BLaER1 treated with 17β-estradiol and CSF1 and Interleukin-3, amounts not matched to agents 10 nM and 100 nM (cell line): ENCODE measurements around the gene CNGA4.

ENCODE experiments used
- H3K27ac ChIP-seq, 11 experiments: shearing (Covaris generic); formaldehyde crosslinking; 2 replicates each; pipeline ENCODE4 v1.8.1; 2022
- H3K27me3 ChIP-seq, 11 experiments: shearing (Covaris generic); formaldehyde crosslinking; 2 replicates each; pipeline ENCODE4 v1.8.1; 2022
- H3K36me3 ChIP-seq, 11 experiments: shearing (Covaris generic); formaldehyde crosslinking; 2 replicates each; pipeline ENCODE4 v1.8.1; 2022
- H3K4me1 ChIP-seq, 10 experiments: shearing (Covaris generic); formaldehyde crosslinking; 2 replicates each; pipeline ENCODE4 v1.8.1; 2022
- H3K4me2 ChIP-seq, 11 experiments: shearing (Covaris generic); formaldehyde crosslinking; 2 replicates each; pipeline ENCODE4 v1.8.1; 2022
- H3K4me3 ChIP-seq, 10 experiments: shearing (Covaris generic); formaldehyde crosslinking; 2 replicates each; pipeline ENCODE4 v1.8.1; 2022
- H3K9ac ChIP-seq, 11 experiments: shearing (Covaris generic); formaldehyde crosslinking; 2 replicates each; pipeline ENCODE4 v1.8.1; 2022
- H3K9me3 ChIP-seq, 11 experiments: shearing (Covaris generic); formaldehyde crosslinking; replicated peaks in 1 of 11; 2 replicates each; pipeline ENCODE4 v1.8.1; 2022
- H4K20me1 ChIP-seq, 11 experiments: shearing (Covaris generic); formaldehyde crosslinking; 2 replicates each; pipeline ENCODE4 v1.8.1; 2022
- Cebpa-rat ChIP-seq, 11 experiments: shearing (Covaris generic); IDR thresholded peaks; 2 replicates each; pipeline ENCODE4 v1.8.1; 2022

The CNGA4 gene

GRCh38 chr11:6232899-6233298 lies 6.0 kb upstream of the CNGA4 start:
- no peak overlapping the region for H3K27ac ChIP-seq
- H3K4me2 ChIP-seq, result peak overlapping the region; percentile 87 to 99 (median 96)
- TF ChIP-seq Cebpa-rat (IDR thresholded peaks at IDR 0.05), result no peak
- peaks cover 14 to 52% (median 19%) of the 10 kb centered on the region in 10 experiments for H3K4me1 ChIP-seq
- peaks cover 0 to 18% (median 4%) of the 10 kb centered on the region in 11 experiments; a peak in 4 of 22 replicates for H3K36me3 ChIP-seq
- peak overlapping the region in 3 of 10 experiments; percentile 79 to 96 (median 88); a peak in 4 of 20 replicates for H3K4me3 ChIP-seq
- no peaks in the 10 kb centered on the region for H3K27me3 ChIP-seq
- no peak overlapping the region for H3K9ac ChIP-seq
- peaks cover 0 to 38% (median 7%) of the 10 kb centered on the region in 11 experiments; a peak in 6 of 22 replicates for H4K20me1 ChIP-seq
- no peaks in the 10 kb centered on the region for H3K9me3 ChIP-seq

- H3K36me3 ChIP-seq, result peaks cover 0 to 15% (median 0%) of the 10 kb centered on the region in 11 experiments; a peak in 1 of 22 replicates
- H3K9ac ChIP-seq, result peak overlapping the region; percentile 78 to 88 (median 83)
- H3K9me3 ChIP-seq, result no peaks in the 10 kb centered on the region
- H3K27ac ChIP-seq, result peak overlapping the region; percentile 44 to 81 (median 66); a peak in 21 of 22 replicates
- peaks cover 0 to 38% (median 4%) of the 10 kb centered on the region in 11 experiments; a peak in 6 of 22 replicates for H4K20me1 ChIP-seq
- no peaks in the 10 kb centered on the region for H3K27me3 ChIP-seq
- peaks cover 14 to 52% (median 19%) of the 10 kb centered on the region in 10 experiments for H3K4me1 ChIP-seq
- TF ChIP-seq Cebpa-rat (IDR thresholded peaks at IDR 0.05), result no peak
- H3K4me2 ChIP-seq, result peak overlapping the region; percentile 87 to 99 (median 96)
- H3K4me3 ChIP-seq, result peak overlapping the region; percentile 73 to 96 (median 86)
These were observed 4.9 kb upstream of the CNGA4 start for GRCh38 chr11:6233984-6234386.

- Histone ChIP-seq H3K9ac (peak within 1 kb of the TSS; percentile 78 to 88 (median 83)), H3K9me3 (peaks cover 0 to 3% (median under 1%) of the 10 kb centered on the region in 11 experiments; a peak in 5 of 22 replicates), H3K27me3 (no peaks in the 10 kb centered on the region), H3K4me3 (peak within 1 kb of the TSS; percentile 73 to 96 (median 86)), H3K27ac (peak within 1 kb of the TSS; percentile 61 to 81 (median 73)), H4K20me1 (peaks cover 0 to 32% (median under 1%) of the 10 kb centered on the region in 11 experiments; a peak in 6 of 22 replicates), H3K36me3 (peaks cover 0 to 9% (median 0%) of the 10 kb centered on the region in 11 experiments; a peak in 1 of 22 replicates), H3K4me1 (peaks cover 14 to 51% (median 19%) of the 10 kb centered on the region in 10 experiments), H3K4me2 (peak within 1 kb of the TSS; percentile 88 to 99 (median 96))
- no peak for TF ChIP-seq Cebpa-rat (IDR thresholded peaks at IDR 0.05)
These were observed 4.3 kb upstream of the CNGA4 start, which contains the start of gene FHIP1B for GRCh38 chr11:6234387-6235107. Gene FHIP1B (minus strand): TSS chr11:6234636. CDS start chr11:6224516, 10,120 bp downstream.

GRCh38 chr11:6237266-6237665 lies 1.6 kb upstream of the CNGA4 start:
- Histone ChIP-seq H3K4me2 (peak overlapping the region in 2 of 11 experiments; percentile 29 to 58; a peak in 4 of 22 replicates), H3K27ac (no peak overlapping the region), H3K36me3 (no peaks in the 10 kb centered on the region), H3K4me3 (no peak overlapping the region), H3K27me3 (no peaks in the 10 kb centered on the region), H4K20me1 (peaks cover 0 to 11% (median 0%) of the 10 kb centered on the region in 11 experiments; a peak in 2 of 22 replicates), H3K4me1 (peaks cover 17 to 50% (median 27%) of the 10 kb centered on the region in 10 experiments), H3K9ac (no peak overlapping the region), H3K9me3 (peaks cover 0 to 14% (median 10%) of the 10 kb centered on the region in 11 experiments; a peak in 9 of 22 replicates)
- no peak for TF ChIP-seq Cebpa-rat (IDR thresholded peaks at IDR 0.05)

- H4K20me1 ChIP-seq, result peaks cover 0 to 11% (median 0%) of the 10 kb centered on the region in 11 experiments; a peak in 2 of 22 replicates
- no peak overlapping the region for H3K4me3 ChIP-seq
- H3K27ac ChIP-seq, result no peak overlapping the region
- H3K27me3 ChIP-seq, result no peaks in the 10 kb centered on the region
- no peak overlapping the region for H3K9ac ChIP-seq
- H3K4me2 ChIP-seq, result peak overlapping the region in 2 of 11 experiments; percentile 26 to 29; a peak in 2 of 22 replicates
- no peaks in the 10 kb centered on the region for H3K36me3 ChIP-seq
- peaks cover 17 to 50% (median 27%) of the 10 kb centered on the region in 10 experiments for H3K4me1 ChIP-seq
- peaks cover 0 to 14% (median 10%) of the 10 kb centered on the region in 11 experiments; a peak in 9 of 22 replicates for H3K9me3 ChIP-seq
- TF ChIP-seq Cebpa-rat (IDR thresholded peaks at IDR 0.05), result no peak
These were observed 1.1 kb upstream of the CNGA4 start for GRCh38 chr11:6237761-6238302.

GRCh38 chr11:6240139-6240538 lies 1.2 kb downstream of the CNGA4 start:
- H3K36me3 ChIP-seq, result no peaks in the 10 kb centered on the region
- H4K20me1 ChIP-seq, result no peaks in the 10 kb centered on the region
- H3K27ac ChIP-seq, result no peak overlapping the region; a peak in 1 of 22 replicates
- H3K4me1 ChIP-seq, result peaks cover 4 to 38% (median 15%) of the 10 kb centered on the region in 10 experiments; a peak in 16 of 20 replicates
- no peak overlapping the region for H3K4me3 ChIP-seq
- peak overlapping the region in 6 of 11 experiments; percentile 39 to 78 (median 60); a peak in 10 of 22 replicates for H3K4me2 ChIP-seq
- peaks cover 0 to 14% (median 10%) of the 10 kb centered on the region in 11 experiments; a peak in 9 of 22 replicates for H3K9me3 ChIP-seq
- H3K27me3 ChIP-seq, result no peaks in the 10 kb centered on the region
- H3K9ac ChIP-seq, result no peak overlapping the region
- no peak for TF ChIP-seq Cebpa-rat (IDR thresholded peaks at IDR 0.05)

GRCh38 chr11:6240781-6241180 lies 1.9 kb downstream of the CNGA4 start:
- Histone ChIP-seq H3K9me3 (peaks cover 0 to 14% (median 10%) of the 10 kb centered on the region in 11 experiments; a peak in 9 of 22 replicates), H3K36me3 (no peaks in the 10 kb centered on the region), H3K9ac (no peak overlapping the region), H4K20me1 (no peaks in the 10 kb centered on the region), H3K4me1 (peaks cover 0 to 33% (median 9%) of the 10 kb centered on the region in 10 experiments; a peak in 12 of 20 replicates), H3K27ac (no peak overlapping the region; a peak in 1 of 22 replicates), H3K4me3 (no peak overlapping the region), H3K27me3 (no peaks in the 10 kb centered on the region), H3K4me2 (peak overlapping the region in 7 of 11 experiments; percentile 39 to 78 (median 58); a peak in 12 of 22 replicates)
- no peak for TF ChIP-seq Cebpa-rat (IDR thresholded peaks at IDR 0.05)

- H3K9me3 ChIP-seq, result peaks cover 0 to 14% (median 10%) of the 10 kb centered on the region in 11 experiments; a peak in 9 of 22 replicates
- no peaks in the 10 kb centered on the region for H3K27me3 ChIP-seq
- TF ChIP-seq Cebpa-rat (IDR thresholded peaks at IDR 0.05), result no peak
- H3K36me3 ChIP-seq, result no peaks in the 10 kb centered on the region
- H3K4me1 ChIP-seq, result peaks cover 0 to 33% (median 9%) of the 10 kb centered on the region in 10 experiments; a peak in 12 of 20 replicates
- H3K27ac ChIP-seq, result no peak overlapping the region
- no peak overlapping the region for H3K4me3 ChIP-seq
- H4K20me1 ChIP-seq, result no peaks in the 10 kb centered on the region
- H3K4me2 ChIP-seq, result peak overlapping the region in 4 of 11 experiments; percentile 54 to 78 (median 63); a peak in 6 of 22 replicates
- H3K9ac ChIP-seq, result no peak overlapping the region
These were observed 2.4 kb downstream of the CNGA4 start for GRCh38 chr11:6241316-6241715.
